NCI-H1092 (cell line): Measurements from ENCODE around the gene PIK3R1.
"Not testable (repeated sequence)": the region's sequence is repeated elsewhere in the genome, so short reads cannot be mapped to it uniquely, and the experiment has no call there.

Source experiments
- DNase-seq: peaks from one replicate; lab custom pipeline; 2025; lab: John Stamatoyannopoulos, UW

The PIK3R1 gene

DNA sequence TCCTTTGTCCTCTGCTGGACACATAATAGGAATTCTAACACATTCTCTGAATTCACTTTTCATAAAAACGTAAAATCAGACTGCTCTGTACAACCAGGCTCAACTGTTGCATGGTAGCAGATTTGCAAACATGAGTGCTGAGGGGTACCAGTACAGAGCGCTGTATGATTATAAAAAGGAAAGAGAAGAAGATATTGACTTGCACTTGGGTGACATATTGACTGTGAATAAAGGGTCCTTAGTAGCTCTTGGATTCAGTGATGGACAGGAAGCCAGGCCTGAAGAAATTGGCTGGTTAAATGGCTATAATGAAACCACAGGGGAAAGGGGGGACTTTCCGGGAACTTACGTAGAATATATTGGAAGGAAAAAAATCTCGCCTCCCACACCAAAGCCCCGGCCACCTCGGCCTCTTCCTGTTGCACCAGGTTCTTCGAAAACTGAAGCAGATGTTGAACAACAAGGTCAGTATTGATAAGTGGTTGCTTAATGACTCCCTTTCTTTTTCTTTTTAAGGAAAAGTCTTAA, 11.1 kb downstream of the PIK3R1 start:
- DNase-seq = no peak

GRCh38 chr5:68227532-68228160, 12.1 kb downstream of the PIK3R1 start:
- DNase-seq = no peak

GRCh38 chr5:68229416-68229815, 13.9 kb downstream of the PIK3R1 start:
- no peak for DNase-seq

GRCh38 chr5:68230285-68230684, 14.7 kb downstream of the PIK3R1 start:
- DNase-seq = no peak

GRCh38 chr5:68231414-68232076, 16.0 kb downstream of the PIK3R1 start:
- no peak for DNase-seq

- DNase-seq = no peak
These were observed 16.7 kb downstream of the PIK3R1 start for GRCh38 chr5:68232277-68232676.

- DNase-seq = no peak
These were observed 17.5 kb downstream of the PIK3R1 start for GRCh38 chr5:68233075-68233474.

- not testable (repeated sequence) for DNase-seq
These were observed 19.7 kb downstream of the PIK3R1 start for GRCh38 chr5:68235229-68235628.

- no peak for DNase-seq
These were observed 22.2 kb downstream of the PIK3R1 start for GRCh38 chr5:68237715-68238114.

DNA sequence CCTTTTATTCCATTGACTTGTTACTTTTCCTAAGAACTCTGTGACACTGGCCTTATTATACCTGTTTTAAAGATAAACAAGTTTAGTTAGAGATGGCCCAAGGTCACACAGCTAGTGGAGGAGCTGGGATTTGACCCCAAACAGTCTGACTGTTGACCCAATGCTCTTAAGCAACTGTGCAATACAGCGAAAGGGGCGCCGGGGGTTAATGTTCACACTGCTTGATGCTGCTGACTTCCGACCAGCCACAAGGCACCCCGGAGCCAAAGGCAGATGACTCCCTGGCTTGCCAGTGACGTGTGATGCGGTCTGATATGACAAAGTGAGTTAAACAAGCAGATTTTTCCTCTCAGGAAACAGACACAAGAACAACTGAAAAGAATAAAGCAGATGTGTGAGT, 23.9 kb downstream of the PIK3R1 start:
- no peak for DNase-seq

DNA sequence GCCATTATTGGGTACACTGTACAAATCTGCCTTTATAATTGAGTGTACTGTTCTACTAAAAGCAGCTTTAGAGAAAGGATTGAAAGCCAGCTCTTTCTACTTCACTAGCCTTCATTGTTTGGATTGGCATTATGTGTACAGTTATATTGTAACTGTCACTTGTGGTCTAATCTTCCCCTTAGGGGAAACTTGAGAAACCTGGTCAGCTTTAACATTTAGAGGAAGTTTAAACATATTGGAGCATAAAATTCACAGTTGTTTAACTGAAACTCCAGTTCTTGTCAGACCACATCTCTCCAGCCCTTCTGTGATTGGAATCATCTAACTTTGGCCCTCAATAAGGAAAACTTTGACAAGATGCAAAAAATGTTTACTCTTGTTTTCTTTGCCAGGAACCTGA, 24.6 kb downstream of the PIK3R1 start:
- DNase-seq = no peak

- DNase-seq = no peak
These were observed 25.2 kb downstream of the PIK3R1 start for GRCh38 chr5:68240771-68241170.

DNA sequence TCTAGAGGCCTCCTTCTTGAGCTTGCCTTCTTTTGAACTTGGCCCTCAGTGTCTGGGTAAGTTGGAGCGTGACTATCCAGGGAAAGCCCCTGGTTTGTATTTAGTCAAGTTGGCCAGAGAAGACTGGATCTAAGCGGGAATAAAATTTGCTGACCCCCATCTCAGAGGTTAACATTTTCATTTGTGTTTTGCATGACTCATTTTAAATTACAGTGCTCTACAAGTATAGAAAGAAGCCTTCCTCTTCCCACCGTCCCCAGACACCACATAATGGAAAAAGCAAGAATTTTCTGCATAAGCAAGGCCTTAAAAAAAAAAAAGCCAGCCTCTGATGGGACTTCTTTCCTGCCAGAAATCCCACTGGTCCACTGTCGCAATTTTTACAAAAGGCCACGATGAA, 27.2 kb downstream of the PIK3R1 start:
- DNase-seq = no peak

- no peak for DNase-seq
These were observed 27.7 kb downstream of the PIK3R1 start for GRCh38 chr5:68243251-68243650.

- DNase-seq = no peak
These were observed 28.1 kb downstream of the PIK3R1 start for GRCh38 chr5:68243681-68244080.

GRCh38 chr5:68245319-68245718, 29.8 kb downstream of the PIK3R1 start:
- no peak for DNase-seq

- no peak for DNase-seq
These were observed 31.2 kb downstream of the PIK3R1 start for GRCh38 chr5:68246802-68247201.

DNA sequence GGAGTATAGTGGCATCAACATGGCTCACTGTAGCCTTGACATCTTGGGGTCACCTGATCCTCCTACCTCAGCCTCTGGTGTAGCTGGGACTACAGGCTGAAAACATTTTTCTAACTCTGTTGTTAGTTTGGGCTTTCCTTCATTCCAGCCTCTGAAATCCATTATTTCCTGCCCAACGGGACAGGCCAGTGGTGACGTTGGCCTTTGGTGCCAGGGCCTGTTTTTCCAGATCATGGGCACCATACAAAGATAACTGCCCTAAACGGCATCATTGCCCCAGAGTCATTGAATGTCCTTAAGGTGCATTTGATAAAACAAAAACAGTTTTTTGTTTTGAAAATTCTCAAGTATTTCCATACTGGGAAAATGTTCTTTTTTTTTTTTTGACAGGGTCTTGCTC, 32.1 kb downstream of the PIK3R1 start:
- DNase-seq = no peak

DNA sequence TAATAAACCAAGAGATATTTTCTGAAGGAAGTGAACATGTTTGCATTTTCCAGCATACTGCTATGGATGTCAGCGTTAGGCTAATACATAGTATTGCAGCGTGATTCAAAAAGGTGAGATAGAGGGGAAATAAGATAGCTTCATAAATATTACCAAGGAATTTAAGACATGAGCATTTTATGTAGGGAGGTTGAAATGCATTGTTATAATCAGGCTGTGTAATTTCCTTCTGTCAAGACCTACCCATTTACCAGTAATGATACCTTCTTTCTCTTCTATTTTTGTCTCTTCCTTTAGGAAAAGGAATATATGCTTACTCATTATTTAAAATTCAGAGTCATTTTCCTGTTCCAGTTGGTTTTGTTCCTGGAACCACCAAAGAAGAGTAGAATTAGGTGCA, 33.3 kb downstream of the PIK3R1 start:
- DNase-seq = no peak

DNA sequence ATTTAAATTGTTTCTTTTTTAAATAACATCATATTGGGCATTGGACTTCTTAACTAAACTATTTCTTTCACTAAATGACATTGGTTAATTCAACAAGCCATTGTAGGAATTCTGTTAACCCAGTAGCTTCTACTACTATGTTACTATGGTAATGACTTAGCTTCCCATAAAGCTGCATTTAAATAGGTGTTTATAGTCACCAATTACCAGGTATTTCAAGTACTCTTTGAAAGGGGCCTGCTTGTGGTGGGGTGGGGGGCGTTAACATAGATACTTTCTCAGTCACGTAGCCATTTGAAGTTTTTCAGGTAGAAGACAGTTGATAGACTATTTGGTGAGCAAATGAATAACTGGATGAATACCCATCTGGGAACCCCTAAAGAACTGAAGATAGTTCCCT, 34.0 kb downstream of the PIK3R1 start:
- no peak for DNase-seq

GRCh38 chr5:68250661-68251298, 35.2 kb downstream of the PIK3R1 start:
- DNase-seq = no peak

DNA sequence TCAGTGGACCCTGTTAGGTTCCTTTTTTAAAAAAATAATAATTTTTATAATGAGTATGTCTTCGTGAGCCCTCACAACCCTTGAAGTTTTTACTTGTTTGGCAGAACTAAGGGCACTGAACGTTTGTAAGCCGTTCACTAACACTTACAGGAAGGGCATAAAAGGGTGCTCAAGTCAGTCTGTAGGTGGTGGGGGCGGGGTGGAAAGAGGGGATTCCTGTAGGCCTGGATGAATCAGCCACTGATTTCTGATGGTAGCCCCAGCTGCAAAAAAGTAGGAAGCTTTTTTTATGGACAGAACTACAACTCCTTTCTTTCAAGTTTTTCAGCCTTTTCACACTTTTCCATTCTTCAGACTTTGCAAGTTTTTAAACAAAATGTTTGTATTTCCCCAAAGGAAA, 35.8 kb downstream of the PIK3R1 start:
- DNase-seq = no peak

DNA sequence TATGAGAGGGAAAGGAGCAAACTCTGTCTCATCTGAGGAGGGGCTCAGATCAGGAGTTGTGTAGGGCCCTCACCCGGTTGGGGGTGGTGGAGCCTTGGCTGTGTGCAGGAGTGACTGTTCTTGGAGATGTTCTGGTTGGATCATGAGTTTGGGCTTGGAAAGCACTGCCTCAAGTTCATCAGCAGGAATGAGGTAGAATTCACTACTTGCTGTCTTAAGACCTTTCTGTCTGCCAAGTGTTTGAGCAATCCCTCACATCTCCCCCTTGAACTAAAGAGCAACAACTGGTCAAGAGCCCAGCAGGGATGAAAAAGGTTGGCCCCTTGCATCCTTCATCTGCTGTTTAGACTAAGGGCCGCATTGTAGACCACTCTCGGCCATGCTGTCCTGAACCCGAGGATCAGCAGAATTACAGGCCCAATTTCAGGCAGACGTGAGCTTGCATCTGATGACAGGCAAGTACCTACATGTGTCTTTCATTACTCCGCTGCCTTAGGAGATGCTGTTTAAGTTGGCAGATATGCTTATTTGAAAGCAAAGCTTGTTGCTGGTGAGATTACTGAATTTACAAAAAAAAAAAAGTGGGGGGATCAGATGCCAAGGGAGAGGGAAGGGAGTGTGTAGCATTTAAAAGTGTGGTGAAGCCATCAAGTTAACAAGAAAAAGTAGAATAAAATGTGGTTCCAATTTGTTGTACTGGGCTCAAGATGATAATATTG, 36.4 kb downstream of the PIK3R1 start:
- no peak for DNase-seq
